Bronchial epithelial cell (primary cell): ENCODE data around the gene RANBP9. TPM values are rescaled to one million over a fixed set of nuclear protein-coding genes. Genes with fewer than 3 reads are reported as not detected.

ENCODE experiments used
- DNase-seq: peaks from one replicate; pipeline ENCODE4 v3.0.0-alpha.2; 2010; ENCODE audit warnings: low read depth
- FAIRE-seq: peaks from 2 replicates; lab custom pipeline; 2011; peaks lifted over from hg19 to GRCh38; lab: Jason Lieb, UNC
- H3K27me3 ChIP-seq: 2 replicates; pipeline ENCODE4 v1.5.1; 2011; ENCODE audit warnings: low read length; ENCODE audit not compliant: control insufficient read depth, insufficient read depth
- H3K36me3 ChIP-seq: 2 replicates; pipeline ENCODE4 v1.5.1; 2011; ENCODE audit warnings: low read length; ENCODE audit not compliant: control insufficient read depth, insufficient read depth
- H3K4me3 ChIP-seq: 2 replicates; pipeline ENCODE4 v1.5.1; 2011; ENCODE audit warnings: mild to moderate bottlenecking, low read depth, low read length, control low read depth
- total RNA-seq: library from RNA; depleted of rRNA; stranded (reverse); fragments of >200 nt; gene quantifications from 2 replicates; pipeline ENCODE4 v1.2.1, GENCODE V29; 2014
- TF ChIP-seq, protein P1 (sequence below): IDR thresholded peaks from 2 replicates; pipeline ENCODE4 v1.5.1; 2011; ENCODE audit warnings: mild to moderate bottlenecking, moderate library complexity, low read length, control low read depth, inconsistent platforms; ENCODE audit not compliant: insufficient read depth, severe bottlenecking

RANBP9 gene
- total RNA-seq, 1 donor from 2014 or later, result 27.4 TPM

GRCh38 chr6:13669476-13669875 is 42.2 kb downstream of the RANBP9 start:
- FAIRE-seq, result no peak
- H3K4me3 ChIP-seq, result no peak overlapping the region

GRCh38 chr6:13668291-13668928 is 43.2 kb downstream of the RANBP9 start:
- no peak for FAIRE-seq
- no peak overlapping the region for H3K4me3 ChIP-seq

More at GRCh38 chr6:13669476-13669875, 42.2 kb downstream of the RANBP9 start:
- DNase-seq, result no peak
- Histone ChIP-seq H3K27me3 (no peaks in the 10 kb centered on the region), H3K36me3 (no peaks in the 10 kb centered on the region)
- TF ChIP-seq, protein P1, sequence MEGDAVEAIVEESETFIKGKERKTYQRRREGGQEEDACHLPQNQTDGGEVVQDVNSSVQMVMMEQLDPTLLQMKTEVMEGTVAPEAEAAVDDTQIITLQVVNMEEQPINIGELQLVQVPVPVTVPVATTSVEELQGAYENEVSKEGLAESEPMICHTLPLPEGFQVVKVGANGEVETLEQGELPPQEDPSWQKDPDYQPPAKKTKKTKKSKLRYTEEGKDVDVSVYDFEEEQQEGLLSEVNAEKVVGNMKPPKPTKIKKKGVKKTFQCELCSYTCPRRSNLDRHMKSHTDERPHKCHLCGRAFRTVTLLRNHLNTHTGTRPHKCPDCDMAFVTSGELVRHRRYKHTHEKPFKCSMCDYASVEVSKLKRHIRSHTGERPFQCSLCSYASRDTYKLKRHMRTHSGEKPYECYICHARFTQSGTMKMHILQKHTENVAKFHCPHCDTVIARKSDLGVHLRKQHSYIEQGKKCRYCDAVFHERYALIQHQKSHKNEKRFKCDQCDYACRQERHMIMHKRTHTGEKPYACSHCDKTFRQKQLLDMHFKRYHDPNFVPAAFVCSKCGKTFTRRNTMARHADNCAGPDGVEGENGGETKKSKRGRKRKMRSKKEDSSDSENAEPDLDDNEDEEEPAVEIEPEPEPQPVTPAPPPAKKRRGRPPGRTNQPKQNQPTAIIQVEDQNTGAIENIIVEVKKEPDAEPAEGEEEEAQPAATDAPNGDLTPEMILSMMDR, result no peak

GRCh38 chr6:13667655-13668054 is 44.0 kb downstream of the RANBP9 start:
- H3K4me3 ChIP-seq, result no peak overlapping the region
- DNase-seq (peak; percentile 28), FAIRE-seq (no peak)
- TF ChIP-seq, protein P1, result no peak
- H3K27me3 ChIP-seq, result no peaks in the 10 kb centered on the region
- no peaks in the 10 kb centered on the region for H3K36me3 ChIP-seq

More at GRCh38 chr6:13668291-13668928, 43.2 kb downstream of the RANBP9 start:
- H3K36me3 ChIP-seq, result no peaks in the 10 kb centered on the region
- no peaks in the 10 kb centered on the region for H3K27me3 ChIP-seq
- TF ChIP-seq, protein P1, result no peak
- DNase-seq, result peak; percentile 42

- Histone ChIP-seq H3K27me3 (no peaks in the 10 kb centered on the region), H3K36me3 (no peaks in the 10 kb centered on the region), H3K4me3 (no peak overlapping the region)
- FAIRE-seq, result no peak
- TF ChIP-seq, protein P1, result no peak
- peak; percentile 82 for DNase-seq
These were observed 45.2 kb downstream of the RANBP9 start for GRCh38 chr6:13666194-13667105.

DNA sequence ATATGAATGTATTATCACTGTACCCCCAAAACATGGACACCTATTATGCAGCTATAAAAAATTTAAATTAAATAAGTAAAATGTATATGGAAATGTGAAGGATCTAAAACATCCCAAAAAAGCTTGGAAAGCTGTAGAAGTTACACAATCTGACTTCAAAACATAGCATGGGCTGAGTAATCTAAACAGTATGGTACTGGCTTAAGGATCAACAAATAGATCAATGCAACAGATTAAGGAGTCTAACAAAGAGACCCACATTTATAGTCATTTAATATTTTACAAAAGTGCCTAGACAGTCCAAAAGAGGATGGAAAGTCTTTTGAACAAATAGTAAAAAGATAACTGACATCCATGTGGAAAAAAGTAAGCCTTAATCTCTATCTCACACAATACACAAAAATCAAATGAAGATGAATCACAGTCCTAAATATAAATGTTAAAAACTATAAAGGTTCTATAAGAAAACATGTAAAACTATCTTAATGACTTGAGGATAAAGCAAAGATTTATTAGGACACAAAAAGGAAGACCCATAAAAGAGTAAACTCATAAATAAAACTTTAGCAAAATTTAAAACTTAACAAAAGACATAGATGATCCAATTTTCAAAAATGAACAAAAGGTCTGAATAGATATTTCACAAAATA is 46.8 kb downstream of the RANBP9 start:
- no peaks in the 10 kb centered on the region for H3K36me3 ChIP-seq
- TF ChIP-seq, protein P1, result no peak
- H3K4me3 ChIP-seq, result no peak overlapping the region
- H3K27me3 ChIP-seq, result no peaks in the 10 kb centered on the region
- DNase-seq (peak; percentile 13), FAIRE-seq (no peak)
